Epithelial cell of umbilical artery (primary cell): ENCODE data around the gene PRSS37. TPM values are rescaled to one million over a fixed set of nuclear protein-coding genes. Genes with fewer than 3 reads are reported as not detected.

Experiments used
- total RNA-seq: library from RNA; depleted of rRNA; stranded (reverse); fragments of >200 nt; gene quantifications from 2 replicates; pipeline ENCODE4 v1.2.3, GENCODE V29; 2014

The PRSS37 gene, protein sequence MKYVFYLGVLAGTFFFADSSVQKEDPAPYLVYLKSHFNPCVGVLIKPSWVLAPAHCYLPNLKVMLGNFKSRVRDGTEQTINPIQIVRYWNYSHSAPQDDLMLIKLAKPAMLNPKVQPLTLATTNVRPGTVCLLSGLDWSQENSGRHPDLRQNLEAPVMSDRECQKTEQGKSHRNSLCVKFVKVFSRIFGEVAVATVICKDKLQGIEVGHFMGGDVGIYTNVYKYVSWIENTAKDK
- total RNA-seq, result not detected in 2 replicates

DNA sequence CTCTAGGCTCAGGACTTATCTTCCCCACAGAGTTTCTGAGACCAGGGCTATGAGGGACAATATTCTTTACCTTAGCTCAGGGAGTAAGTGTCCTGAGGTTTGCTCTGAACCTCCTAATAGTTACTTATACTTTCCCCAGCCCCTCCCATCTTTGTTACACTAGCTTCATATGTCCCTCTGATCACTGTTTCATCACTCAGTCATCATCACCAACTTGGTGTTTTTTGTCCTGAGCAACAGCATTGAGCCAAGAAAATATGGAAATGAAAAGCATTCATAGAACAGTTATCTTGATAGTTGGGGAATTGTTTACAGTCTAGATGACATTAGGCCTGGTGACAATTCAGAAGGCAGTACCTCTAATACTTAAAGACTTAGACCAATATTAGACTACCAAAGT is at the start of gene PRSS37:
Gene PRSS37 (minus strand): TSS at position 101 of the 400 bp plus-strand sequence. CDS start 436 bp downstream, outside the sequence.

DNA sequence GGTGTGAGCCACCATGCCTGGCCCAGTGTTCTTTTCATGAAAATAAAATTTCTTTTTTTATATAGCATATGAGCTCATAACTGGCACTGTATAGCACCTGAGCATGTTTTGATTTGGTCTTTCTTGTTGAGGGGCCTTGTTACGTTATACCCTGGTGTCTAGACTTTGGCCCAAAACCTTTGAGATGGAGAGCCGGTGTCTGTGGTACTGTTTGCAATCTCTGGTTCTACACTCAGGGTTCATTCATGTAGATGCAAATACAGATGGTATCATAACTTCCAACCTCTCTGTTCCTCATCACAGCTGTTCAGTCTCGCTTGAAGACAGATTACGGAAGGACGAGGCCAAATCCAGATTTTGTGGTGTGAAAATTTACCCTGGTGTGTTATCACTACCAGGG is 51.4 kb downstream of the PRSS37 start, which contains the start of gene TAS2R5:
Gene TAS2R5 (plus strand): TSS at position 301 of the 400 bp plus-strand sequence. CDS start 145 bp downstream, outside the sequence.

Other genes with a start within 250 kb of the PRSS37 start
- 55.6 and 155 TPM in 2 replicates for gene DENND11, start 139.3 kb downstream of the PRSS37 start, total RNA-seq
- not detected in 2 replicates for gene WEE2, start 133.1 kb downstream of the PRSS37 start, total RNA-seq
- gene SSBP1, start 103.1 kb downstream of the PRSS37 start, total RNA-seq, result 207 and 289 TPM in 2 replicates
- 0.32 and 0.76 TPM in 2 replicates for gene TAS2R3, start 77.4 kb downstream of the PRSS37 start, total RNA-seq
- 0.32 and 1.1 TPM in 2 replicates for gene TAS2R4, start 64.8 kb downstream of the PRSS37 start, total RNA-seq
- 0.32 and 2.3 TPM in 2 replicates for gene TAS2R5, start 51.3 kb downstream of the PRSS37 start, total RNA-seq
- gene OR9A4, start 74.9 kb upstream of the PRSS37 start, total RNA-seq, result not detected in 2 replicates
- not detected in 2 replicates for gene CLEC5A, start 105.5 kb upstream of the PRSS37 start, total RNA-seq
- gene TAS2R38, start 132.3 kb upstream of the PRSS37 start, total RNA-seq, result not detected in 2 replicates
- gene MGAM, start 154.4 kb upstream of the PRSS37 start, total RNA-seq, result not detected in 2 replicates